ENCODE measurements around the gene DGKD.

The DGKD gene

DNA sequence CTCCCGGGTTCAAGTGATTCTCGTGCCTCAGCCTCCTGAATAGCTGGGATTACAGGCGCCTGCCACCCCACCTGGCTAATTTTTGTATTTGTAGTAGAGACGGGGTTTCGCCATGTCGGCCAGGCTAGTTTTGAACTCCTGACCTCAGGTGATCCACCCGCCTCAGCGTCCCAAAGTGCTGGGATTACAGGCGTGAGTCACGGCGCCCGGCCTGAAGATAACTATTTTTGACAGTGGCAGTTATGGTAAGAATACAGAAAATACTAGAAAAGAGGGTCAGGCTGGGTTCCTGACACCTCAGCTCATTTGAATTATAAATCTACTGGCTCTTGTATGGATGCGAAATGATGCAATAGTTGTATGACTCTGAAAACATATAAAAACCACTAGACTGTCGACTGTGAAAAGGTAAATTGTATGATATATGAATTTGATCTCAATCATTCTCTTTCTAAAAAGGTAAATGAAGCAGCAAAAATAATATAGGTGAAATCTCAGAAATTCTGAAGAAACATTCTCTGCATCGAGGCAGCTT, 11.1 kb upstream of the DGKD start:
- Histone ChIP-seq H3K9me3 (ENCODE audit: insufficient read depth, low read depth, low read length) (no peaks in the 10 kb centered on the region), H4K20me1 (ENCODE audit: insufficient read depth, low read length, poor library complexity, severe bottlenecking) (no peaks in the 10 kb centered on the region), H3F3A (ENCODE audit: low read depth) (no peaks in the 10 kb centered on the region), H3K4me1 (ENCODE audit: insufficient read depth, low read length, poor library complexity, severe bottlenecking) (peaks cover under 1% of the 10 kb centered on the region), H3K79me2 (ENCODE audit: insufficient read depth, low read length) (no peaks in the 10 kb centered on the region), H3K4me2 (ENCODE audit: low read depth, low read length, poor library complexity, severe bottlenecking) (no peak overlapping the region), H3K9ac (ENCODE audit: low read depth, low read length, poor library complexity, severe bottlenecking) (no peak overlapping the region), H2AFZ (ENCODE audit: low read length) (no peak overlapping the region), H3K27me3 (ENCODE audit: insufficient read depth, low read length, poor library complexity, severe bottlenecking) (no peaks in the 10 kb centered on the region), H3K36me3 (ENCODE audit: insufficient read depth, low read length) (no peaks in the 10 kb centered on the region), H3K9me2 (replicated peaks; ENCODE audit: low read depth, low read length) (no peaks in the 10 kb centered on the region), H3K4me3 (ENCODE audit: low read length, poor library complexity, severe bottlenecking) (no peak overlapping the region)
- no peak for TF ChIP-seq EZH2phosphoT487 (IDR thresholded peaks at IDR 0.05; ENCODE audit: borderline replicate concordance)
- TF ChIP-seq, protein P1, sequence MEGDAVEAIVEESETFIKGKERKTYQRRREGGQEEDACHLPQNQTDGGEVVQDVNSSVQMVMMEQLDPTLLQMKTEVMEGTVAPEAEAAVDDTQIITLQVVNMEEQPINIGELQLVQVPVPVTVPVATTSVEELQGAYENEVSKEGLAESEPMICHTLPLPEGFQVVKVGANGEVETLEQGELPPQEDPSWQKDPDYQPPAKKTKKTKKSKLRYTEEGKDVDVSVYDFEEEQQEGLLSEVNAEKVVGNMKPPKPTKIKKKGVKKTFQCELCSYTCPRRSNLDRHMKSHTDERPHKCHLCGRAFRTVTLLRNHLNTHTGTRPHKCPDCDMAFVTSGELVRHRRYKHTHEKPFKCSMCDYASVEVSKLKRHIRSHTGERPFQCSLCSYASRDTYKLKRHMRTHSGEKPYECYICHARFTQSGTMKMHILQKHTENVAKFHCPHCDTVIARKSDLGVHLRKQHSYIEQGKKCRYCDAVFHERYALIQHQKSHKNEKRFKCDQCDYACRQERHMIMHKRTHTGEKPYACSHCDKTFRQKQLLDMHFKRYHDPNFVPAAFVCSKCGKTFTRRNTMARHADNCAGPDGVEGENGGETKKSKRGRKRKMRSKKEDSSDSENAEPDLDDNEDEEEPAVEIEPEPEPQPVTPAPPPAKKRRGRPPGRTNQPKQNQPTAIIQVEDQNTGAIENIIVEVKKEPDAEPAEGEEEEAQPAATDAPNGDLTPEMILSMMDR (conservative IDR thresholded peaks at IDR 0.05; ENCODE audit: low read length) = no peak

- H3K4me3 ChIP-seq (ENCODE audit: low read length, poor library complexity, severe bottlenecking) = no peak overlapping the region
- H3K27me3 ChIP-seq (ENCODE audit: insufficient read depth, low read length, poor library complexity, severe bottlenecking) = no peaks in the 10 kb centered on the region
- H3K79me2 ChIP-seq (ENCODE audit: insufficient read depth, low read length) = no peaks in the 10 kb centered on the region
- H4K20me1 ChIP-seq (ENCODE audit: insufficient read depth, low read length, poor library complexity, severe bottlenecking) = no peaks in the 10 kb centered on the region
- no peaks in the 10 kb centered on the region for H3F3A ChIP-seq (ENCODE audit: low read depth)
- H3K4me1 ChIP-seq (ENCODE audit: insufficient read depth, low read length, poor library complexity, severe bottlenecking) = peaks cover 28% of the 10 kb centered on the region
- no peak overlapping the region for H2AFZ ChIP-seq (ENCODE audit: low read length)
- no peaks in the 10 kb centered on the region for H3K9me3 ChIP-seq (ENCODE audit: insufficient read depth, low read depth, low read length)
- no peak overlapping the region for H3K4me2 ChIP-seq (ENCODE audit: low read depth, low read length, poor library complexity, severe bottlenecking)
- no peak overlapping the region for H3K9ac ChIP-seq (ENCODE audit: low read depth, low read length, poor library complexity, severe bottlenecking)
- H3K36me3 ChIP-seq (ENCODE audit: insufficient read depth, low read length) = no peaks in the 10 kb centered on the region
- TF ChIP-seq, protein P1 (conservative IDR thresholded peaks at IDR 0.05; ENCODE audit: low read length) = no peak
- no peak for TF ChIP-seq EZH2phosphoT487 (IDR thresholded peaks at IDR 0.05; ENCODE audit: borderline replicate concordance)
- H3K9me2 ChIP-seq (replicated peaks; ENCODE audit: low read depth, low read length) = no peaks in the 10 kb centered on the region
Observed at GRCh38 chr2:233346376-233346775, 7.9 kb upstream of the DGKD start.

- Histone ChIP-seq H2AFZ (ENCODE audit: low read length) (no peak overlapping the region), H3K4me3 (ENCODE audit: low read length, poor library complexity, severe bottlenecking) (no peak overlapping the region), H4K20me1 (ENCODE audit: insufficient read depth, low read length, poor library complexity, severe bottlenecking) (no peaks in the 10 kb centered on the region), H3K27me3 (ENCODE audit: insufficient read depth, low read length, poor library complexity, severe bottlenecking) (no peaks in the 10 kb centered on the region), H3K9ac (ENCODE audit: low read depth, low read length, poor library complexity, severe bottlenecking) (no peak overlapping the region), H3F3A (ENCODE audit: low read depth) (no peaks in the 10 kb centered on the region), H3K9me3 (ENCODE audit: insufficient read depth, low read depth, low read length) (no peaks in the 10 kb centered on the region), H3K4me2 (ENCODE audit: low read depth, low read length, poor library complexity, severe bottlenecking) (no peak overlapping the region), H3K4me1 (ENCODE audit: insufficient read depth, low read length, poor library complexity, severe bottlenecking) (peaks cover 30% of the 10 kb centered on the region), H3K79me2 (ENCODE audit: insufficient read depth, low read length) (no peaks in the 10 kb centered on the region), H3K9me2 (replicated peaks; ENCODE audit: low read depth, low read length) (no peaks in the 10 kb centered on the region), H3K36me3 (ENCODE audit: insufficient read depth, low read length) (no peaks in the 10 kb centered on the region)
- TF ChIP-seq EZH2phosphoT487 (IDR thresholded peaks at IDR 0.05; ENCODE audit: borderline replicate concordance) = no peak
- TF ChIP-seq, protein P1 (conservative IDR thresholded peaks at IDR 0.05; ENCODE audit: low read length) = no peak
Observed at GRCh38 chr2:233346930-233347329, 7.4 kb upstream of the DGKD start.

Measured in Loucy (cell line).